ENCODE data around the gene CYP19A1.

DNA sequence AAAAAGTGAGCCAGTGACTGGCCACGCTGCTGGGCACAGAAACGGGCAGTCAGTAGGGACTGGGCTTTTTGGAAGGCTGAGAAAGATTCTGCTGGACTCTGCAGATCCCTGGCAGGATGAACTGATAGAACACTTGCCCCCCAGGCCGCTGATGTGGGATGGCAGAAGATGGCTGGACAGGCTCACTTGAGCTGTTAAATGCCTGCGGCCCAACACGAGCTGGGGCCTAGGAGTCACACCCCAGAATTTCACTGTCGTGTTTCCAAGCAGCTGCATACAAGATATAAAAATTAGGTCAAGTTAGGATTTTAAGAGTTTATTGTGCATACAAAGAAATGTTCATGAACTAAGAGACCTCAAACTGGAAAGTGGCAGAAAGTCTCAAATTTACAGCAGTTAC is 29.9 kb upstream of the CYP19A1 start:
- TF ChIP-seq SP2 (IDR thresholded peaks at IDR 0.05; ENCODE audit: low read length) (no peak), ZNF274 (IDR thresholded peaks at IDR 0.05; ENCODE audit: borderline replicate concordance, extremely low read depth, low read length) (no peak), BACH1 (IDR thresholded peaks at IDR 0.05; ENCODE audit: low read length) (no peak), POLR2AphosphoS5 (IDR thresholded peaks at IDR 0.05; ENCODE audit: low read depth, low read length) (no peak), SIN3A (conservative IDR thresholded peaks at IDR 0.05 in 1 of 2, IDR thresholded peaks at IDR 0.05 in 1 of 2; ENCODE audit: low read depth in 1 of 2, low read length in 2 of 2) (no peak), HDAC2 (IDR thresholded peaks at IDR 0.05; ENCODE audit: borderline replicate concordance in 1 of 2, low read depth in 2 of 2, low read length in 2 of 2) (no peak), CREB1 (IDR thresholded peaks at IDR 0.05) (no peak), CEBPB (IDR thresholded peaks at IDR 0.05; ENCODE audit: low read depth, low read length) (no peak), CBX5 (IDR thresholded peaks at IDR 0.05; ENCODE audit: low read depth, low read length) (no peak), EZH2 (IDR thresholded peaks at IDR 0.05; ENCODE audit: low read depth, low read length, severe bottlenecking) (no peak), MAFK (IDR thresholded peaks at IDR 0.05; ENCODE audit: low read depth, low read length) (no peak)
- TF ChIP-seq, protein P1, sequence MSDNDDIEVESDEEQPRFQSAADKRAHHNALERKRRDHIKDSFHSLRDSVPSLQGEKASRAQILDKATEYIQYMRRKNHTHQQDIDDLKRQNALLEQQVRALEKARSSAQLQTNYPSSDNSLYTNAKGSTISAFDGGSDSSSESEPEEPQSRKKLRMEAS (IDR thresholded peaks at IDR 0.05): no peak
- TF ChIP-seq, protein P2, sequence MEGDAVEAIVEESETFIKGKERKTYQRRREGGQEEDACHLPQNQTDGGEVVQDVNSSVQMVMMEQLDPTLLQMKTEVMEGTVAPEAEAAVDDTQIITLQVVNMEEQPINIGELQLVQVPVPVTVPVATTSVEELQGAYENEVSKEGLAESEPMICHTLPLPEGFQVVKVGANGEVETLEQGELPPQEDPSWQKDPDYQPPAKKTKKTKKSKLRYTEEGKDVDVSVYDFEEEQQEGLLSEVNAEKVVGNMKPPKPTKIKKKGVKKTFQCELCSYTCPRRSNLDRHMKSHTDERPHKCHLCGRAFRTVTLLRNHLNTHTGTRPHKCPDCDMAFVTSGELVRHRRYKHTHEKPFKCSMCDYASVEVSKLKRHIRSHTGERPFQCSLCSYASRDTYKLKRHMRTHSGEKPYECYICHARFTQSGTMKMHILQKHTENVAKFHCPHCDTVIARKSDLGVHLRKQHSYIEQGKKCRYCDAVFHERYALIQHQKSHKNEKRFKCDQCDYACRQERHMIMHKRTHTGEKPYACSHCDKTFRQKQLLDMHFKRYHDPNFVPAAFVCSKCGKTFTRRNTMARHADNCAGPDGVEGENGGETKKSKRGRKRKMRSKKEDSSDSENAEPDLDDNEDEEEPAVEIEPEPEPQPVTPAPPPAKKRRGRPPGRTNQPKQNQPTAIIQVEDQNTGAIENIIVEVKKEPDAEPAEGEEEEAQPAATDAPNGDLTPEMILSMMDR (IDR thresholded peaks at IDR 0.05; ENCODE audit: control extremely low read depth in 1 of 3, insufficient read depth in 1 of 3, low read depth in 1 of 3, low read length in 3 of 3): no peak
